NOMO-1 (cell line): ENCODE results near the gene CYP4F22.
A peak's percentile ranks its signal among the peaks of the same experiment; 100 is the strongest.
"Not testable (repeated sequence)": the region's sequence is repeated elsewhere in the genome, so short reads cannot be mapped to it uniquely, and the experiment has no call there.

ENCODE experiments used
- DNase-seq, 2 experiments: peaks; one replicate each; lab custom pipeline; 2025; ENCODE audit not compliant: unreplicated experiment in 2 of 2; lab: John Stamatoyannopoulos, UW

The CYP4F22 gene

GRCh38 chr19:15533522-15533830 is 25.2 kb downstream of the CYP4F22 start:
- not testable (repeated sequence) for DNase-seq

- DNase-seq, result no peak
These were observed 26.9 kb downstream of the CYP4F22 start for GRCh38 chr19:15534957-15535864.

- no peak for DNase-seq
These were observed 28.0 kb downstream of the CYP4F22 start for GRCh38 chr19:15536350-15536749.

GRCh38 chr19:15538774-15539173 is 30.4 kb downstream of the CYP4F22 start:
- peak in 1 of 2 experiments; percentile 27 for DNase-seq

- no peak for DNase-seq
These were observed 31.3 kb downstream of the CYP4F22 start for GRCh38 chr19:15539638-15540037.

- DNase-seq, result no peak
These were observed 32.1 kb downstream of the CYP4F22 start for GRCh38 chr19:15540435-15540834.

GRCh38 chr19:15544283-15544682 is 36.0 kb downstream of the CYP4F22 start:
- DNase-seq, result no peak

GRCh38 chr19:15544970-15545369 is 36.6 kb downstream of the CYP4F22 start:
- DNase-seq, result no peak

- no peak for DNase-seq
These were observed 40.3 kb downstream of the CYP4F22 start for GRCh38 chr19:15548648-15549047.

- no peak for DNase-seq
These were observed 41.3 kb downstream of the CYP4F22 start for GRCh38 chr19:15549581-15549980.

- no peak for DNase-seq
These were observed 41.9 kb downstream of the CYP4F22 start for GRCh38 chr19:15550273-15550672.

- DNase-seq, result no peak
These were observed 42.6 kb downstream of the CYP4F22 start for GRCh38 chr19:15550929-15551292.

GRCh38 chr19:15551293-15552004 is 43.1 kb downstream of the CYP4F22 start:
- DNase-seq, result no peak

- DNase-seq, result no peak
These were observed 46.7 kb downstream of the CYP4F22 start for GRCh38 chr19:15555021-15555420.

- DNase-seq, result peak; percentile 88 to 92
These were observed 47.7 kb downstream of the CYP4F22 start for GRCh38 chr19:15555759-15556633.

- no peak for DNase-seq
These were observed 48.4 kb downstream of the CYP4F22 start for GRCh38 chr19:15556634-15557181.

GRCh38 chr19:15557223-15557622 is 48.9 kb downstream of the CYP4F22 start:
- DNase-seq, result no peak

GRCh38 chr19:15562145-15562544 is 53.8 kb downstream of the CYP4F22 start:
- DNase-seq, result no peak

GRCh38 chr19:15562861-15563260 is 54.5 kb downstream of the CYP4F22 start:
- no peak for DNase-seq

- DNase-seq, result peak; percentile 19 to 22
These were observed 55.0 kb downstream of the CYP4F22 start for GRCh38 chr19:15563325-15563794.

- DNase-seq, result no peak
These were observed 55.6 kb downstream of the CYP4F22 start for GRCh38 chr19:15563931-15564330.
